HTR-8/SVneo (cell line): ENCODE measurements around the gene GPRC5C.

ENCODE experiments used
- DNase-seq: peaks from one replicate; pipeline ENCODE4 v3.0.0; 2011; ENCODE audit warnings: low spot score, mixed read lengths; ENCODE audit not compliant: insufficient read length
- FAIRE-seq: peaks from 2 replicates; lab custom pipeline; 2011; peaks lifted over from hg19 to GRCh38; lab: Jason Lieb, UNC

GPRC5C gene

DNA sequence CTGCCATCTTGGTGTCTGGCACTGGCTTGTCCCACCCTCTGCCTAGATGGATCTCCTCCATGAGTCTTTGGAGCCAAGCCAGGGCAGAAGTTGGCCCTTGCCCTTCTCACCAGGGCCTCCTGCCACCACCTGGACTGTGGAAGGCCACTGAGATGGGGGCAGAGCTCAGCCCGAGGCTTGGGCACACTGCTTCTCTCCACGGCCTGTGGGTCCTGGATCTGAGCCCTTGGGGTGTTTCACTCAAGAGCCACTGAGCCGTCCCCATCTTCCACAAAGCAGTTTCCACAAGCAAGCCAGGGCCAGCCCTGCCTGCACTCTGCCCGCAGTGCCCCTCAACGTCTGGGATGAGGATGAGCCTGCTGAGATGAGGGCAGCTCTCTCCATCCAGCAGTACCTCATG lies 17.9 kb downstream of the GPRC5C start:
- FAIRE-seq, result no peak
- no peak for DNase-seq

DNA sequence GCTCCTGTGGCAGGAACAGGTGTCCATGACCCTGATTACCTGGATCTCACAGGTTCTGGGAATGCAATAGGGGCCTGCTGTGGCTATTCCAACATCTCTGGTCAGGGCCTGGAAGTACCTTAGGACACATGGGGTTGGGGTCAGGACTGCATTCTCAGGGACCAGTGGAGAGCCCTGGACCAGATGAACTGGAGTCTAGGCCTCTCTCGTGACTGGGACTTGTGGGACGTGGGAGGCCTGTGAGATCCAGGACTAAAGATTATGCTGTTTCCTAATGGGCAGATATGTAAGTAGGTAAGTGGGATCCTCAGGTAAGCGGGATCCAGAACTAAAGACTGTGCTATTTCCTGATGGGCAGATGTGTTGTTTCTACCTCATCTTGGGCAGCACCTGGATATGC lies 18.3 kb downstream of the GPRC5C start:
- DNase-seq, result no peak
- FAIRE-seq, result no peak

DNA sequence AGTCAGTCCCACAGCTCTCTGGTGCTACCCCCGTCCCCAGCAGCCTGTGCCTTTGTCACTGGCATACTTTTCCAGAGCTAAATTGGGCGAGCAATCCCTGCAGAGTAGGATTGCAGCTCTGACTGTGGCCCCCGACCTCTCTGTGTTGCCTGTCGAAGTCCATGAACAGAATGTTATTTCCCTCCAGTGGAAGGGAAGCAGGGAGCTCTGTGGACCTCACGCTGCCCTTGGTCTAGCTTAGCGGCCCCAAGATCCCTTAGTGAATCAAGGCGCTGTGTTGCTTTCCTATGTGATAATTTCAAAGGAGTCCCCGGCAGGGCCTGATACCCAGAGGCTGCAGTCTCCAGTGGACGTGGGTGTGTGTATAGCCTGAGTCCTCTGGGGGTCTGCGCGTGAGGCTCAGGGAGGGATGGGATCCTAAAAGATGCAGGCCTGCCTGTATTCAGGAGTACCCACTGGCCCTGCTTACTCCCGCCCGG lies 19.1 kb downstream of the GPRC5C start:
- DNase-seq (no peak), FAIRE-seq (no peak)

DNA sequence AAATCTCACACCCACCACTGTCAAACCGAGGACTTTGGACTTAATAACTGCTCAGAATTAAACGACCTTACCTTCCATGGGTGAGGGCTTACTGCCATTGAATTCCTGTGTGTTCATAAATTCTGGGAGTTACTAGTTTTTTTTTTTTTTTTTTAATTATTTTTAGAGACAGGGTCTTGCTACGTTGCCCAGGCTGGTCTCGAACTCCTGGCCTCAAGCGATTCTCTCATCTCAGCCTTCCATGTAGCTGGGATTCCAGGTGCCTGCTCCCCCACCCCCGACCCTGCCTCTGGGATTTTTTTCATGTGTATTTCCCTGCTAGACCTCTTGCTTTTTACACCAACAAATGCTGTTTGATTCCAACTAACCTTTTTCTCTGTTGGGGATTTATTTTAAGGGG lies 19.7 kb downstream of the GPRC5C start:
- DNase-seq (no peak), FAIRE-seq (no peak)

DNA sequence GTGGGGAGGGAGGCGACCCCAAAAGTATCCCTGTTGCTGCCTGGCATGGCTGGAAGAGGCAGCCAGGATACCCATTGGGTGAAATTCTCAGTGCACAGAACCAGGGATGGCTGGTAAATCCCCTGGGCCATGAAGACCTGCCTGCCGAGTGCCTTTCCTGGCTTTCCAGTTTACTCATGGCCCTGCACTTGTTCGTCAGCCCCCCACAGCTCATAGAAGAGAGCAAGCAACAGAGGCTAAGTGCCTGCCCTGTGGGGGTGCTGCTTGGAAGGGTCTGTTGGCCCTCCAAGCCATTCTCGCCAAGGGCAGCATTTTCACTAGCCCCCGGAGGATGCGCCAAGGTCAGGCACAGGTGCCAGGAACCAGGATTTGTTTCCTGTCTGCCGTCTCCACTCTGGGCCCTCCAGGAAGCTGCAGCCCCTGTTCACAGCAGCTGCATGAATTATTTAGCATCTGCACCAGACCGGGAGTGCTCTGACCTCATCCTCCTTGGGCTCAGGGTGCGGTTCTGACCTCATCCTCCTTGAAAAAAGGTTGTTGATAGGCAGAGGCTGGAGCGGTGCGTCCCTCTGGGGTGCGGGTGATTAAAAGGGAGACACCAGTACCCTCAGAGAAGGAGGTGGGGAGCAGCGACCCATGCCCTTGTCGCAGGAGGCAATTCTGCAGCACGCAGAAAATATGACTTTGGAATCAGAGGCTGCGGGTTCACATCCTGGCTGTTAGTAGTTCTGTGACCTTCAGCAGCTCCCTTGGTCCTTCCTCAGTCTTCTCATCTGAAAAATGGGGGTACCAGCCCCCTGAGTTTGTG lies 20.3 kb downstream of the GPRC5C start:
- DNase-seq, result no peak
- FAIRE-seq, result peak; percentile 69

DNA sequence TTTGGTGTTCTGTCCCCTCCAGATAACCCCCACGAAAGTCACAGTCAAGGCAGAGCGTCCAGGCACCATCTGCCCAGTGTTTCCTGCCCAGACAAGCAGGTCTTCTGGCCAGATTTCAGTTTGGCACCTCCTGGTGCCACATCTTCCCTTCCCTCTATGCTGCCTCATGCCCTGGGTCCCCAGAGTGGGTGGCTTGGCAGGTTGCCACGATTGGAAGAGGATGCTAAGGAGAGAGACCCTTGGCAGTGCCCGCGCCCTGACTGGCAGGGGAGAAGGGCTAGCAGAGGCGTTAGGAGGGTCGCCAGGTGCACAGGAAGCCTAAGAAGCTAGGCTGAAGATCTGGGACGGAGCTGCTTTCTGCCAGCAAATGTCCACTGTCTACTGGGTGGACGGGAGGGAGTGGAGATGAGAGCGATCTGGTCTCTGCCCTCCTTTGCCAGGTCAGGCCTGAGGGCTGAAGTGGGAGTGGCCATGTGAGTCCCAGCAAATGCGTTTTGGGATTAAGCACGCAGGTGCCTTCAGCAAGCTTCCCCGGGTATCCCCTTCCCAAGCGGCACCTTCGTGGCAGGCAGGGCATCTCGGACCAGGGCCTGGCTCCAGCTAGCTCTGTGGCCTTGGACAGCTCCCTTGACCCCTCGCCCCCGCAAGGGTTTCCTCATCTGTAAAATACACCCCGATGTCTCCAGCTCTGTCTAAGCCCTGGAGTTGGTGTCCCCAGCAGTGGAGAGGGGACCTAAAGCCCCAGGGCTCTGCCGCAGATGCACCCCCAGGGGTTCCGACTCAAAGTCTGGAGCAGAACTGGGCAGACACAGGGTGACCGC lies 21.2 kb downstream of the GPRC5C start:
- FAIRE-seq (no peak), DNase-seq (no peak)

DNA sequence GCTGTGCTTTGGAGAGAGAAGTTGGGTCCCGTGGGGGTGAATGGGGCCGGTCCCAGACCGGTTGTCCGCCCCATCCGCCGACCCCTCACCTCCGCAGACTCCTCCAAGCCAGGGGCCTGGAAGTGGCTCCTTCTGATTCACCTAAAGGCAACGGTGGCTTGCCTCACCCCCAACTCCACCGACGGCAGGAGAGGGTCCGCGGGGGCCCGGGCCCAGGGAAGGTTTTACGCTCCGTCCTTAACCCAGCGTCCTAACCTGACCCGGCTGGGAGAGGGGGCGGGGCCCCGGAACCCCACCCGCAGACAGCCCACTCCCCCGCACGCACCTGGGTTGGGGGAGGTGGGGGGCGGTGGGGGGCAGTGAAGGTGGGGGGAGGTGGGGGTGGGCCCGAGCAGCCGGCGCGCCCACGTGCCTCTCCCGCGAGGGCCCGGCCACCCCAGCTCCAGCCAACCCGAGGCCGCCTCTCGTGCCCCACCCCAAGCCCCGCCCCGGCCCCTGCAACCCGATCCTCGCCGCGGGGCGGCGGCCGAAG lies 21.8 kb downstream of the GPRC5C start:
- DNase-seq, result peak; percentile 97
- FAIRE-seq, result peak; percentile 74

DNA sequence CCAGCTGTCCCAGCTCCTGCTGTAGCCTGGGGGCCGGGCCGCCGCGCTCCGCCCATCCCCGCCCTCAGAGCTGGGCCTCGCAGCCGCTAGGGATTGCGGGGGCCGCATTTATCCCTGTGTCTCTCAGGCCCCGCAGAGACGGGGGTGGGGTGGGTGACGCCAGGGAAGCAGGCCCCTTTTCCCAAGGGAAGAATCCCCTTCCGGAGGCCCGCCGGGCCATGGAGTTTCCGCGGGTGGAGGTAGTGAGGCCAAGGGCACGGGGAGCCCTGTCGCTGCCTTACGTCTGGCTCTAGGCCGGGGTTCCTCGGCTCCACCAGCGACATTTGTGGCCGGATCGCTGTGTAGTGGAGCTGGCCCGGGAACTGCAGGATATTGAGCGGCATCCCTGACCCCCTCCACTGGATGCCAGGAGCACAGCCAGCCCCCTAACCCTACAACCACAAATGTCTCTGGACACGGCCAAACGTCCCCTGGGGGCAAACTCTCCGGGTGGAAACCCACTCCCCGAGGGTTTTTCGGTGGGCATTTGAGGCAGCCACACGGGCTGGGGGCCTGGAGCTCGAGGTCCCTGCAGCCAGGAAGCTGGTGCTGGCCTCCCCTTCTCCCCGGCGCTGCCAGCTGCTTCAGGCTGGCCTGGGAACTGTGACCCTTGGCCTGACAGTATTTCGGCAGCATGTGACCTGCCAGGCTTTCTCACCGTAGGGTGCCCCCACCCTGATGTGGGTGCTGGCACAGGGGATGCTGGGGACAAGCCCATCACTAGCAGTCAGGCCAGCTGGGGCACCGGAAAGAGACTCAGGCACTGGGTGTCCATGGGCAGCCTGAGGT lies 22.5 kb downstream of the GPRC5C start:
- DNase-seq, result no peak
- FAIRE-seq, result peak; percentile 33

DNA sequence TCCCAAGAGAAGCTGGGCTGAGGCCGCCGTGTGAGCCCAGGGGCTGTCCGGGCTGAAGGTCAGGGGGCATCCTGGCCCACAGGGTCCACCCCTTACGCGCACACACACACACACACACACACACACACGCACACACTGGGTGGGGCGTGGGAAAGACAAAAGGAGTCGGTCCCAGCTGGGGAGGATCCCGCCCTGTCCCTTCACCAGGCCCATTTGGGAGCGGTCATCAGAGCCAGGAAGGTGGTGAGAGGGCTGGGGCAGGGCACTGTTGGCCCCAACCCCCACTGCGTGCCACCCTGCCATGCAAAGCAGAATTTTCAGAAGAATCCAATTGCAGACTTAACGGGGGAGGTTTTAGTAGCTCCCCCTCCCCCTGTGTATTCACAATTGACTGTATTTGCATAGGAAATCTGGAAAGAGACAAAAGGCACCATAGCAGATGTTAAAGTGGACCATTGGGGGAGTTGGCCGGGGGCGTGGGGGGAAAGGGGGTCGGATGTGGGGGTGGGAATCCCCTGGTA lies 23.2 kb downstream of the GPRC5C start:
- FAIRE-seq (peak; percentile 33), DNase-seq (no peak)

DNA sequence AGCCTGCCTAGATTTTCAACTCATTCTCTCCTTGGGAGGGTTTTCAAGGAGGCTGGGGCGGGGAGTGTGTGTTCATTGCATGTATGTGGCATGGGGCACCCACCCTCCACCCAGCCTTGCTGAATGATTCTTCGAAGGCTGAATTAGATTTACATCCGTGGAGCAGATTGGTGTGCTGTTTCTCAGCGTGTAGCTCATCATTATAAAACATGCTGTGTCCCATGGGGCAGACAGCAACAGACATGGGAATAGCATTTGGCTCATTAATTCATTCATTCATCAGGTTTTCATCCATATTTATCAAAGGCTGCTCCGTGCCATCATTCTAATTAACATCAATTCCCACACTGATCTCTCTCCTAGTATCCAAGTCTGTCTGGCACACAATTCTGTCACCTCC lies 23.9 kb downstream of the GPRC5C start:
- no peak for DNase-seq
- FAIRE-seq, result peak; percentile 44

DNA sequence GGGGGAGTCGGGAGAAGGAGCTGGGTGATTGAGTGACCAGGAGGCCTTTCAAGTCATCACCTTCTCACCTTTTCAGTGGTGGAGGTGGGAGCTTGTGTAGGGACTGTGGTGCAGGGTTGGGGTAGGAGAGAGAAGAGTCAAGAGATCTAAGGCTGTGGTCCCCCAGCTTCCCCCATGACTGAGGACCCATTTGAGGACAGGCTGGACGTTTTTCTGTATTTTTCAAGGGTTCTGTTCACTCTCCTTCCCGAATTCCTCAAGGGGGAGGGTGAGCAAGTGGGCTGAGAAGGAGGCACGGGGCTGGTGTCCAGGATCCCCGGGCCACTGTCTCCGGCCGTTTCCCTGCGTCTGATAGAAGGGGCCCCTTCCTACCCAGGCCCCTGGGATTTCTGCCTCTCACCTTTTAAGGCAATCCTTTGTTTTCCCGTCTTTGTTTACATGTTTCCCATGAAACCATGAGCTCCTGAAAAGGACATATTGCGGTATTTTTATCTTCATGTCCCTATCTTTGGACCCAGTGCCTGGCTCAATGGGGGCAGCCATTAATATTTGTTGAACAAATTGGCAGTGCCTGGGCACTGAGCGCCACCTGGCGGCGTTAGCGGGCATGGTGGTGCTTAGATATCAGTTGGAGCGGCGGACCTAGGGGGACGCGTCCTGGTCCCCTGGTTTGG lies 25.4 kb downstream of the GPRC5C start:
- DNase-seq, result peak; percentile 80
- peak; percentile 52 for FAIRE-seq

DNA sequence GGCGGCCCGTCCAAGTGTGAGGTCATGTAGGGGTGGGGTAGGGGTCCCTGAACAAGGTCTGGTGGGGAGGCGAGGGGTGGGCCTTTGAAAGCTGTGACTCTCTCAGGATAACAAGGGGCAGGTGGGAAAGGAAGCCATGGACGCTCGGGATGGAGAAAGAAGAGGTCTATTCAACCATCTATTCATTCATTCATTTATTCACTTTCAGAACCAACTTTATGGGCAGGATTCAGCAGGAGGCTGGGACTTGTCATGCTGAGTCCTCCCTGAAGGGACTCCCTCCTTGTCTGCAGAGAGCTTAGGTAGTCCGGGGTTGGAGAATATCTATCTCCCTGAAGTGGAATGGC lies 25.9 kb downstream of the GPRC5C start:
- no peak for FAIRE-seq
- no peak for DNase-seq

DNA sequence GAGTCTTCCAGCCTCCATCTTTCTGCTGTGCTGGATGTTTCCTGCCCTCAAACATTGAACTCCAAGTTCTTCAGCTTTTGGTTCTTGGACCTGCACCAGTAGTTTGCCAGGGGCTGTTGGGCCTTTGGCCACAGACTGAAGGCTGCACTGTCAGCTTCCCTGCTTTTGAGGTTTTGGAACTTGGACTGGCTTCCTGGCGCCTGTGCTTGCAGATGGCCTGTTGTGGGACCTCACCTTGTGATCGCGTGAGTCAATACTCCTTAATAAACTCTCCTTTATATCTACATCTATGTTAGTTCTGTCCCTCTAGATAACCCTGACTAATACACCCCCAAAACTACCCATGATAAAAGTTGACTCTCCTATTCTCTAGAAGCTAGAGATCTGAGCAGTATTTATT lies 26.9 kb downstream of the GPRC5C start:
- FAIRE-seq (no peak), DNase-seq (no peak)

DNA sequence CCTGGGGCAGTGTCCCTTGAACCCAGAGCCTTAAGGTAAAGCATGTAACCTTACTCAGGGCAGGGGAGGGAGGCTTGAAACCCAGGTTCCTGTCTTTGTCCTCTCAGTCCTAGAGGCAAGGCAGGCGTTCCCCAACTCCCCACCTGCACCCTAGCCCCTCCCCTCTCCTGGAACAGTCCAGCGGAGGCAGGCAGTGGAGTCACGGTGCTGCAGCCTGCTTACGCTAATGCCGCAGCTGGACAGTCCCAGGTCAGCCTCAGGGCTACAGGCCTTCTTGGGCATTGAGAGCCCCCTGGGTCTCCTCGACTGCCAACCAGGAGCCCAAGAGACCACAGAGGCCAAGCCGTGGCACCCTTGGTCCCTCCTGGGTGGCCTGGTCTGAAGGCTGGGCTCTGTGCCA lies 27.7 kb downstream of the GPRC5C start:
- FAIRE-seq (no peak), DNase-seq (no peak)

DNA sequence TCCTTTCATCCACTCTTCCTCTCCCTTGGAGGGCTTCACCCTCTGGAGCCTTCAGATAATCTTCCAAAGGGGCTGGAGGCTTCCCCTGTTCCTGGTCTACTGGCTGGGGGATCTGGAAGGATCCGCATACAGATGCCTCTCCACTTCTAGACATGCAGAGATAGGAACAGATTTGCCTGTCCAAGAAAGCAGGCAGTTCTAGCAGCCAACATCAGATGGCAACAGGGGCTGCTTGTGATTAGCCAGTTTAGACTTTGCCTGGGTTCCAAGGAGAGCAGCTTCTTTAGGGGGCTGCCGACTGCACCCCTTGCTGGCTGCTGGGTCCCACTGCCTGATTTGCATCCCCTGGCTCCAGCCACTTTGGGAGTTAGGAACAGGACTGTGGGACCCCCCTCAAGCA lies 28.4 kb downstream of the GPRC5C start:
- no peak for DNase-seq
- FAIRE-seq, result no peak

DNA sequence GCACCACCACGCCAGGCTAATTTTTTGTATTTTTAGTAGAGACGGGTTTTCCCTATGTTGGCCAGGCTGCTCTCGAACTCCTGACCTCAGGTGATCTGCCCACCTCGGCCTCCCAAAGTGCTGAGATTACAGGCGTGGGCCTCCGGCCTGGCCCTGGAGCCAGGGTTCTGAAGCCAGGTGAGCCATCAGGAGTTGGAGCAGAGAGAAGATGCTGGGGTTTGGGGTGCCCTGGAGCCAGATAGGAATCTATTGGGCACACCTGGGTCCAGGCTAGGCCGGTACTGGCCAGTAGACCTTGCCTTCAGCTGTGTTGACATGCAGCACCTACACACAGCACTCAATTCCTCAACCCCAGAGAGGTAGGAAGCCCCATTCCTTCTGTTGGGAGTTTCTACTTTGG lies 29.1 kb downstream of the GPRC5C start:
- DNase-seq (no peak), FAIRE-seq (no peak)

DNA sequence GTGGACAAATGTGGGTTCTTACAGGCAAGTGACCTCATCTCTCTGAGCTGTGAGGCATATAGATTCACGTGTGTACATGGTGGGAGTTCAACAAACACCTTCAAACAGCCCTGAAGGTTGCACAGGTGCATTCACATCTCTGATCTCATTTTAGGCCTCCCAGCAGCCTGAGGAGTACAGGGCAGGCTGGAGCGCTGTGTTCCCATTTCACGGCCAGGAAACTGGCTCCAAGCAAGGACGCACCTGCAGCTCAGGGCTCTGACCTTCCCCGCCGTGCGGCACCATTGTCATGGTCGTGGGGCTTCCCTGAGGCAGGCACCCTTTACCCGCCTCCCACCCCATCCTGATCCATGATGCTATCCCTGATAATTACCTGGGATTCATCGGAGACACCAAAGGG lies 29.7 kb downstream of the GPRC5C start:
- DNase-seq (no peak), FAIRE-seq (no peak)

DNA sequence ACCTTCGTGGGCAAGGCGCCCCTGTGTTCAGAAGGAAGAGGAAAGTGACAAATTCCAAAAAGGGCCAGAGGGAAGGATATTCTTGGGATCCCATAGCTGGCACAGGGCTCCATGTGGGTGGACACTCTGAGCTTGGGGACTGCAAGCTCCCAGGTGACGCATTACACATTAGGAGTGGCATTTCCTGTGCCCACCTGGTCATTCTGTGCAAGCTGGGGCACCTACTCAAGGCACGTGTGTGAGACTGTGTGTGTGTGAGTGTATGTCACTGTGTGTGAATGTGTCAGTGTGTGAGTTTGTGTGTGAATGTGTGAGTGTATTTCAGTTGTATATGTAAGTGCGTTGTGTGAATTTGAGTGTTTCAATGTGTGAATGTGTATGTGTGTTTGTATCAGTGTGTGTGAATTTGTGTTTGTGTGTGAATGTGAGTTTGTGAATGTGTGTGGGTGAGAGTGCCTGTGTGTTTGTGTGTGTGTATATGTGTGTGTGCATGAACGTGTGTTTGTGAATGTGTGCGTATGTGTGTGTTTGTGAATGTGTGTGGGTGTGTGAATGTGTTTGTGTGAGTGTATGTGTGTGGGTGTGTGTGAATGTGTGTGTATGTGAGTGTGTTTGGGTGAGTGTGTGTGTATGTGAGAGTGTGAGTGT lies 33.0 kb downstream of the GPRC5C start:
- FAIRE-seq (peak; percentile 100), DNase-seq (no peak)
